NCI-H1694 treated with DMSO at 0.1 percent for 48 hours (cell line): ENCODE results near the gene PDE6B.
"Not testable (repeated sequence)": the region's sequence is repeated elsewhere in the genome, so short reads cannot be mapped to it uniquely, and the experiment has no call there.

Source experiments
- DNase-seq: peaks from one replicate; lab custom pipeline; 2025; lab: John Stamatoyannopoulos, UW

The PDE6B gene

GRCh38 chr4:635851-636627 is 10.7 kb downstream of the PDE6B start:
- no peak for DNase-seq

DNA sequence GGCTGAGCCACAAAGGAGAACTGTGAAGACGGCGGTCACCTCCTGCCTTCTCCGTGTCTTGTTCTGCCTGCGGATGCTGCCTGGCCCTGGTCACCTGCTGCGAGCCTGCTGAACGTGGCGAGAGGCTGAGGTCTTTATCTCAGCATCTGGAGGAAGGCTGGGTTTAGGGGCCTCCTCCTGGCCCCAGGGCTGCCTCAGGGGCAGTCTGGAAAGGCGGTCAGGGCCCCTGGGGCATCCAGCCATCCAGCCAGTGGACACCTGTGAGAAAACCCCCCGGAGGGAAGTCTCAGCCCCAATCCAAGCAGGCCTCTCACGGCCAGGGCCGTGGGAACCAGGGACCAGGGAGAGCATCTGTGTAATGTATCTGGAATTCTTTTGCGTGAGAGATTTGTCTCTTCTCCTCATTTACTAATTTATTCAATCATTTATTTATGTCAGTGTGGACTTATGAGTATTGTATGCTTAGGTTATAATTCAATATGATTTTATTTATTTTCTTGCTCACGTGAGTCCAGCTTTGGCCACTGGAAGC is 11.3 kb downstream of the PDE6B start:
- no peak for DNase-seq

GRCh38 chr4:637536-638280 is 12.3 kb downstream of the PDE6B start:
- DNase-seq = no peak

DNA sequence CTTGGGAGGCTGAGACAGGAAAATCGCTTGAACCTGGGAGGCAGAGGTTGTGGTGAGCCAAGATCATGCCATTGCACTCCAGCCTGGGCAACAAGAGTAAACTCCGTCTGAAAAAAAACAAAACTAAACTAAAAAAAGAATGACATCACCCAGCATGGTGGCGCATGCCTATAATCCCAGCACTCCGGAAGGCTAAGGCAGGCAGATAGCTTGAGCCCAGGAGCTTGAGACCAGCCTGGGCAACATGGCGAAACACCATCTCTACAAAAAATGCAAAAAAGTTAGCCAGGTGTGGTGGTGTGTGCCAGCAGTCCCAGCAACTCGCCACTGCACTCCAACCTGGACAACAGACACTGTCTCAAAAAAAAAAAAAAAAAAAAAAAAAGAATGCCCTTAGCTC is 17.0 kb downstream of the PDE6B start:
- DNase-seq = not testable (repeated sequence)

DNA sequence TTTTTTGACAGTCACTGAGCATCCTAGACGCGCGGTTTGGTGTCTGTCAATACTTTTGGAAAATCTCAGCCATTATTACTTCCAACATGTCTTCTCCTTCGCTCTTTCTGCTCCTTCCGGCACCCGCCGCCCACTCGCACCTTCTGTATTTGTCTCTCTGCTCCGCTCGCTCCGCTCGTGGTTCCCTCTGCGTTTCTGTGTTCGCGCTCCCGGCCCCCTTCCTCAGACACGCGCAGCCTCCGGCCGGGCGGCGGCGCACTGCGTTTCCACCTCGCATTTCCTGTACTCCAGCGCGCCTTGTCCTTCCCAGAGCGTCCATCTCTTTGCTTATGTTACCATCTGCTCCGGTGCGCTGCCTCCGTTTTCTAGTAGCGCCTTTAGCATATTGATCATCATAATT is 21.1 kb downstream of the PDE6B start:
- no peak for DNase-seq

- no peak for DNase-seq
These were observed 22.1 kb downstream of the PDE6B start for GRCh38 chr4:647481-647880.

- no peak for DNase-seq
These were observed 23.4 kb downstream of the PDE6B start for GRCh38 chr4:648579-649292.

- no peak for DNase-seq
These were observed 23.9 kb downstream of the PDE6B start for GRCh38 chr4:649293-649625.

DNA sequence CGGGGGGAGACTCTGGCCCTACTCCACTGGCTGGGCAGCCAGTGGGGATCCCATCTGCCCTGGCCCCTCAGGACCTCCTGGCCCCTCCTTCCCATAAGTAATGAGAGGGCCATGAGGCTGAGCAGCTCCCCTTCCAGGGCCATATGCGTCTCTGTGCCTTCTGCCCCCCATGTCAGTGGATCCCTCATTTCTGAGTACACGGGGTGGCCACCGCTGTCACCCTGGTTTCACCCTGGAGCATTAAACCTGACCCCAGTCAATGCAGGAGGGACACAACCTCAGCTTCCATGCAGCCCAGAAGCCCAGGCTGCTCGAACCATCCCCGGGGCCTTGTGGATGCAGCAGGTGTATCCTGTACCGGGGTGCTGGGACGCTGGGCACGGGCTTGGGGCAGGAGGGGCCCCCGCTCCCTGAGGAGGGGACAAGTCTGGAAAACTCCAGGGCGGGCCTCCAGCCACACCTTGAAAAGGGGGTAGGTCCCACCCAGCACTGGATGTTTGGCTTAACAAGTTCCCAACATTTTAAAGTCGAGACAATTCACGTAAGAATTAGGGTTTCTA is 24.5 kb downstream of the PDE6B start:
- DNase-seq = no peak

- DNase-seq = no peak
These were observed 25.1 kb downstream of the PDE6B start for GRCh38 chr4:650461-650860.

DNA sequence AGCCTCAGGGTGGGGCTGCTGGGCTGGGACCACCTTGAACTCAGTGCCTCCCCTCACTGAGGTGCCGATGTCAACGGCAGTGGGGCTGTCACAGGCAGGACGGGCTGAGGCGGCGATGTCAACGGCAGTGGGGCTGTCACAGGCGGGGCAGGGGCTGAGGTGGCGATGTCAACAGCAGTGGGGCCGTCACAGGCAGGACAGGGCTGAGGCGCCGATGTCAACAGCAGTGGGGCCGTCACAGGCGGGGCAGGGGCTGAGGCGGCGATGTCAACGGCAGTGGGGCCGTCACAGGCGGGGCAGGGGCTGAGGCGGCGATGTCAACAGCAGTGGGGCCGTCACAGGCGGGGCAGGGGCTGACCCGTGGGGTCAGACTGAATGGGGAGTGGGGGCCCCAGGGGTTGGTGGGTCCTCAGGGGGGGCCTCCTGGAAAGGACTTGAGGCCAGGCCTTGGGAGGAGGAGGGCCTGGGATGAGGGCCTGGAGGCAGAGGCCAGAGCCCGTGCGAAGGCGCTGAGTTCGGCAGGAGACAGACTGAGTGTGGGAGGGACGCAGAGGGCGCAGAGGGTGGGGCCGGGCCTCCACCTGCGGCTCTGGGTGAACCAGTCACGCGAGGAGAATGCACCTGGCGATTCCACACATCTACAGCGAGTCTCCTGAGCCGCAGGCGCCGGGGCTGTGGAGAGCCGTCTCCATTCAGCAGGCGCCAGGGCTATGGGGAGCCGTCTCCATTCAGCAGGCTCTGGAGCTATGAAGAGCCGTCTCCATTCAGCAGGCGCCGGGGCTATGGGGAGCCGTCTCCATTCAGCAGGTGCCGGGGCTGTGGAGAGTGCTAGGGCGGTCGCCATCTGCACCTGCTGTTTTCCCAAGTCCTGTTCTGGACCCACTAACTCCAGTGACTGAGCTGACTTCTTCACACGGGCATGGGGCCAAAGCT is 25.8 kb downstream of the PDE6B start:
- DNase-seq = no peak

- no peak for DNase-seq
These were observed 26.7 kb downstream of the PDE6B start for GRCh38 chr4:651884-652642.

- no peak for DNase-seq
These were observed 27.9 kb downstream of the PDE6B start for GRCh38 chr4:653080-653821.

- DNase-seq = no peak
These were observed 28.6 kb downstream of the PDE6B start for GRCh38 chr4:653831-654502.

- no peak for DNase-seq
These were observed 29.1 kb downstream of the PDE6B start for GRCh38 chr4:654503-654845.

GRCh38 chr4:654871-655463 is 29.6 kb downstream of the PDE6B start:
- no peak for DNase-seq

GRCh38 chr4:655464-656151 is 30.2 kb downstream of the PDE6B start:
- DNase-seq = no peak
